CD4-positive, CD25-positive, alpha-beta regulatory T cell (primary cell): ENCODE results near the gene NUPR1. TPM values are rescaled to one million over a fixed set of nuclear protein-coding genes. Genes with fewer than 3 reads are reported as not detected.

ENCODE experiments used
- ATAC-seq, 2 donors: fragments of 150-1000 bp; cut with Tn5 transposase; one replicate each; pipeline ENCODE4 v1.10.0; 2021; ENCODE audit warnings: low read depth in 2 of 2, moderate number of reproducible peaks in 2 of 2, moderate library complexity in 1 of 2
- DNase-seq, 3 donors: peaks; one replicate each; pipeline versions ENCODE4 v3.0.0 to v3.0.0-alpha.2; 2012 to 2022; ENCODE audit warnings: mixed read lengths in 1 of 3
- H3K27ac ChIP-seq: one replicate; pipeline ENCODE4 v1.7.0; 2013; ENCODE audit warnings: mild to moderate bottlenecking, low read length; ENCODE audit not compliant: insufficient read depth, poor library complexity, severe bottlenecking
- H3K27me3 ChIP-seq: one replicate; pipeline ENCODE4 v1.7.0; 2013; ENCODE audit warnings: low read length; ENCODE audit not compliant: control insufficient read depth, insufficient read depth
- H3K36me3 ChIP-seq: one replicate; pipeline ENCODE4 v1.7.0; 2013; ENCODE audit warnings: mild to moderate bottlenecking, low read length, moderate library complexity; ENCODE audit not compliant: control insufficient read depth, insufficient read depth
- H3K4me1 ChIP-seq: 2 replicates; pipeline ENCODE4 v1.7.0; 2013; ENCODE audit warnings: mild to moderate bottlenecking, low read length; ENCODE audit not compliant: insufficient read depth, control insufficient read depth, poor library complexity, severe bottlenecking
- H3K4me3 ChIP-seq: one replicate; pipeline ENCODE4 v1.7.0; 2013; ENCODE audit warnings: low read depth, mild to moderate bottlenecking, low read length, moderate library complexity
- H3K9me3 ChIP-seq, 2 experiments: 1 replicate in 1 of 2; 2 replicates in 1 of 2; pipeline ENCODE4 v1.7.0; 2013; ENCODE audit warnings: low read length in 2 of 2, mild to moderate bottlenecking in 1 of 2, moderate library complexity in 1 of 2; ENCODE audit not compliant: control insufficient read depth in 2 of 2
- H3K27ac Mint-ChIP-seq, 3 donors: one replicate each; pipeline ENCODE4 v1.8.0; 2020 to 2022; ENCODE audit warnings: mild to moderate bottlenecking in 3 of 3, mixed read lengths in 3 of 3, moderate library complexity in 2 of 3
- H3K27me3 Mint-ChIP-seq: one replicate; pipeline ENCODE4 v1.8.0; 2022; ENCODE audit warnings: mild to moderate bottlenecking, mixed read lengths
- H3K36me3 Mint-ChIP-seq: one replicate; pipeline ENCODE4 v1.8.0; 2020; ENCODE audit warnings: mixed read lengths
- H3K4me1 Mint-ChIP-seq, 4 donors: one replicate each; pipeline ENCODE4 v1.8.0; 2020 to 2022; ENCODE audit warnings: mixed read lengths in 4 of 4, mild to moderate bottlenecking in 1 of 4
- H3K4me3 Mint-ChIP-seq, 4 donors: one replicate each; pipeline ENCODE4 v1.8.0; 2020 to 2022; ENCODE audit warnings: mild to moderate bottlenecking in 4 of 4, mixed read lengths in 4 of 4, moderate library complexity in 3 of 4
- H3K9me3 Mint-ChIP-seq, 7 donors: one replicate each; pipeline ENCODE4 v1.8.0; 2020 to 2022; ENCODE audit warnings: mixed read lengths in 7 of 7, mild to moderate bottlenecking in 3 of 7, moderate library complexity in 2 of 7
- polyA plus RNA-seq, 4 donors: library from polyadenylated mRNA; unstranded; fragments of 300-500 nt; fragmentation: Illumina TruSeq; gene quantifications; one replicate each; pipeline ENCODE4 v1.2.3, GENCODE V29; 2021
- total RNA-seq: library from RNA; stranded (reverse); gene quantifications from one replicate; pipeline ENCODE4 v1.2.3, GENCODE V29; 2022

NUPR1 gene
- total RNA-seq, result not detected
- not detected for polyA plus RNA-seq

GRCh38 chr16:28538733-28539596, at the start of gene NUPR1:
Gene NUPR1, minus strand, starts transcription at chr16:28538974. Its CDS starts 67 bp downstream, at chr16:28538907.
- Histone ChIP-seq H3K36me3 (no peaks in the 10 kb centered on the region), H3K4me1 (peaks cover 13% of the 10 kb centered on the region), H3K4me3 (no peak within 1 kb of the TSS), H3K27me3 (no peaks in the 10 kb centered on the region), H3K27ac (no peak within 1 kb of the TSS), H3K9me3 (no peaks in the 10 kb centered on the region)
- ATAC-seq, result no peak
- H3K36me3 Mint-ChIP-seq, result peaks cover 5% of the 10 kb centered on the region
- H3K4me1 Mint-ChIP-seq, result peaks cover 0 to 47% (median 28%) of the 10 kb centered on the region in 4 donors
- DNase-seq, result no peak
- H3K4me3 Mint-ChIP-seq, result no peak within 1 kb of the TSS
- peaks cover 0 to 4% (median 0%) of the 10 kb centered on the region in 7 donors for H3K9me3 Mint-ChIP-seq
- H3K27me3 Mint-ChIP-seq, result peaks cover 4% of the 10 kb centered on the region
- H3K27ac Mint-ChIP-seq, result peak within 1 kb of the TSS; percentile 85 to 94 (median 90)

- Histone ChIP-seq H3K4me1 (no peaks in the 10 kb centered on the region), H3K36me3 (peaks cover 74% of the 10 kb centered on the region), H3K27ac (no peak overlapping the region), H3K9me3 (no peaks in the 10 kb centered on the region), H3K27me3 (no peaks in the 10 kb centered on the region), H3K4me3 (no peak overlapping the region)
- ATAC-seq, result no peak
- no peaks in the 10 kb centered on the region for H3K4me1 Mint-ChIP-seq
- H3K9me3 Mint-ChIP-seq, result no peaks in the 10 kb centered on the region
- peak overlapping the region in 1 of 3 donors; percentile 6 for H3K27ac Mint-ChIP-seq
- DNase-seq, result no peak
- H3K36me3 Mint-ChIP-seq, result peaks cover 48% of the 10 kb centered on the region
- H3K4me3 Mint-ChIP-seq, result no peak overlapping the region
- H3K27me3 Mint-ChIP-seq, result no peaks in the 10 kb centered on the region
Observed at GRCh38 chr16:28587386-28587785, 48.6 kb upstream of the NUPR1 start.

- Histone ChIP-seq H3K4me3 (no peak overlapping the region), H3K27me3 (no peaks in the 10 kb centered on the region), H3K9me3 (no peaks in the 10 kb centered on the region), H3K36me3 (peaks cover 77% of the 10 kb centered on the region), H3K4me1 (no peaks in the 10 kb centered on the region), H3K27ac (no peak overlapping the region)
- Mint-ChIP-seq H3K4me3 (no peak overlapping the region), H3K27ac (no peak overlapping the region), H3K9me3 (no peaks in the 10 kb centered on the region), H3K4me1 (no peaks in the 10 kb centered on the region), H3K36me3 (peaks cover 44% of the 10 kb centered on the region), H3K27me3 (no peaks in the 10 kb centered on the region)
- no peak for ATAC-seq
- DNase-seq, result no peak
Observed at GRCh38 chr16:28586466-28586865, 47.7 kb upstream of the NUPR1 start.

GRCh38 chr16:28585674-28586073, 46.9 kb upstream of the NUPR1 start:
- Histone ChIP-seq H3K9me3 (no peaks in the 10 kb centered on the region), H3K27ac (no peak overlapping the region), H3K4me1 (no peaks in the 10 kb centered on the region), H3K27me3 (no peaks in the 10 kb centered on the region), H3K36me3 (peaks cover 76% of the 10 kb centered on the region), H3K4me3 (no peak overlapping the region)
- no peaks in the 10 kb centered on the region for H3K4me1 Mint-ChIP-seq
- H3K27ac Mint-ChIP-seq, result no peak overlapping the region
- H3K27me3 Mint-ChIP-seq, result no peaks in the 10 kb centered on the region
- no peak overlapping the region for H3K4me3 Mint-ChIP-seq
- no peak for DNase-seq
- ATAC-seq, result no peak
- H3K36me3 Mint-ChIP-seq, result peaks cover 41% of the 10 kb centered on the region
- H3K9me3 Mint-ChIP-seq, result no peaks in the 10 kb centered on the region

- H3K27ac Mint-ChIP-seq, result no peak overlapping the region
- Histone ChIP-seq H3K36me3 (peaks cover 45% of the 10 kb centered on the region), H3K27ac (no peak overlapping the region), H3K27me3 (no peaks in the 10 kb centered on the region), H3K4me3 (no peak overlapping the region), H3K4me1 (no peaks in the 10 kb centered on the region), H3K9me3 (no peaks in the 10 kb centered on the region)
- DNase-seq (no peak), ATAC-seq (no peak)
- no peaks in the 10 kb centered on the region for H3K27me3 Mint-ChIP-seq
- no peaks in the 10 kb centered on the region for H3K9me3 Mint-ChIP-seq
- H3K4me1 Mint-ChIP-seq, result peaks cover 5 to 10% (median 10%) of the 10 kb centered on the region in 4 donors
- peaks cover 36% of the 10 kb centered on the region for H3K36me3 Mint-ChIP-seq
- H3K4me3 Mint-ChIP-seq, result no peak overlapping the region
Observed at GRCh38 chr16:28580726-28581315, 42.0 kb upstream of the NUPR1 start.

- no peak for DNase-seq
Observed at GRCh38 chr16:28575446-28576109, 36.8 kb upstream of the NUPR1 start.

GRCh38 chr16:28574925-28575324, 36.2 kb upstream of the NUPR1 start:
- no peak overlapping the region for H3K27ac ChIP-seq
- no peaks in the 10 kb centered on the region for H3K36me3 ChIP-seq
- no peaks in the 10 kb centered on the region for H3K9me3 ChIP-seq
- H3K4me1 ChIP-seq, result no peaks in the 10 kb centered on the region
- Mint-ChIP-seq H3K36me3 (peaks cover 19% of the 10 kb centered on the region), H3K4me1 (peaks cover 5 to 52% (median 24%) of the 10 kb centered on the region in 4 donors), H3K4me3 (no peak overlapping the region), H3K9me3 (peaks cover 0 to 2% (median 0%) of the 10 kb centered on the region in 7 donors), H3K27me3 (no peaks in the 10 kb centered on the region), H3K27ac (peak overlapping the region in 1 of 3 donors; percentile 70)
- ATAC-seq (no peak), DNase-seq (no peak)
- H3K4me3 ChIP-seq, result no peak overlapping the region
- no peaks in the 10 kb centered on the region for H3K27me3 ChIP-seq

More at GRCh38 chr16:28575446-28576109, 36.8 kb upstream of the NUPR1 start:
- H3K4me1 ChIP-seq, result no peaks in the 10 kb centered on the region
- H3K4me3 ChIP-seq, result no peak overlapping the region
- peaks cover 0 to 2% (median 0%) of the 10 kb centered on the region in 7 donors for H3K9me3 Mint-ChIP-seq
- H3K27me3 ChIP-seq, result no peaks in the 10 kb centered on the region
- H3K9me3 ChIP-seq, result no peaks in the 10 kb centered on the region
- H3K4me1 Mint-ChIP-seq, result peaks cover 5 to 50% (median 24%) of the 10 kb centered on the region in 4 donors
- peaks cover 5% of the 10 kb centered on the region for H3K36me3 ChIP-seq
- ATAC-seq, result no peak
- no peaks in the 10 kb centered on the region for H3K27me3 Mint-ChIP-seq
- no peak overlapping the region for H3K27ac ChIP-seq
- H3K36me3 Mint-ChIP-seq, result peaks cover 19% of the 10 kb centered on the region
- H3K27ac Mint-ChIP-seq, result no peak overlapping the region
- no peak overlapping the region for H3K4me3 Mint-ChIP-seq
